Activated CD4-positive, alpha-beta T cell treated with anti-CD3 and anti-CD28 coated beads, Interleukin-2, amount 50 U/mL, for 24 hours (primary cell): ENCODE measurements around the gene MUC13.
"Not testable (repeated sequence)": the region's sequence is repeated elsewhere in the genome, so short reads cannot be mapped to it uniquely, and the experiment has no call there.

Experiments used
- DNase-seq, 2 donors: peaks; one replicate each; pipeline ENCODE4 v3.0.0-alpha.2; 2020; ENCODE audit warnings: low read depth in 1 of 2, low spot score in 1 of 2

Gene MUC13, protein sequence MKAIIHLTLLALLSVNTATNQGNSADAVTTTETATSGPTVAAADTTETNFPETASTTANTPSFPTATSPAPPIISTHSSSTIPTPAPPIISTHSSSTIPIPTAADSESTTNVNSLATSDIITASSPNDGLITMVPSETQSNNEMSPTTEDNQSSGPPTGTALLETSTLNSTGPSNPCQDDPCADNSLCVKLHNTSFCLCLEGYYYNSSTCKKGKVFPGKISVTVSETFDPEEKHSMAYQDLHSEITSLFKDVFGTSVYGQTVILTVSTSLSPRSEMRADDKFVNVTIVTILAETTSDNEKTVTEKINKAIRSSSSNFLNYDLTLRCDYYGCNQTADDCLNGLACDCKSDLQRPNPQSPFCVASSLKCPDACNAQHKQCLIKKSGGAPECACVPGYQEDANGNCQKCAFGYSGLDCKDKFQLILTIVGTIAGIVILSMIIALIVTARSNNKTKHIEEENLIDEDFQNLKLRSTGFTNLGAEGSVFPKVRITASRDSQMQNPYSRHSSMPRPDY

DNA sequence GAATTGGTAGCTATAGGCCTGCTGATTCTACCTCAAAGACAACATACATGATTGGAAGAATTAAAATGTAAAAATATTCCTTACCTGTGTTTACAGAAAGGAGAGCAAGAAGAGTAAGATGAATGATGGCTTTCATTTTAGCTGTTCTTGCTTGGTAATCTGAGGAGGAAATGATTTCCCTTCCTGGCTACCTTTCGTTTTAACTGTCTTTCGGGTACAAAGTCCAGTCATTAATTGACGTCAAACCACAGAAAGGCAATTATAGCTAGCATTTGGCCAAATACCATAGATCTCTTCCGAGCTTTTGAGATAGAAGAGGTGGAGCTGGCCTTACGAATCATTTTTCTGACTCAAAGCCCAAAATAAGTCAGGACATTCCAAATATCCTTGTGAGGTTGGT lies at the start of gene MUC13:
TSS of gene MUC13 (minus strand) at position 175 of the 400 bp plus-strand sequence. CDS start at position 136, 39 bp downstream.
- no peak for DNase-seq

DNA sequence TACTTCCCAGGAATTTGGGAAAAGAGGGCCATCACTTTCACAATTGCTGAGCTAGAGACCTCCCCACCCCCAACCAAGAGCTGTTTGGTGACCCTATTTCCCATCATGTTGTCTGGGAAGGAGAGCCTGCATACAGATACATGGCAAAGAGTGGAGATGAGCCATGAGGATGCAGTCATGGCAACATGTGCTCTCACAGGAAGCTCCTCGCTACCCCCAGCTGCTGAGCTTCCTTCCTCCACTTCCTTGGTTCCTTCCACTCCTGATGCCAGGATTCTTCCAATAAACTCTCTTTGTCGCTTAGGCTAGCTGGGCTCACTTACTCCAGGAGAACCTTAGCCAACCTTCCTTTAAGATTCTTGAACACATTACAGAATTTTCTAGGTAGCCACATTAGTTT lies 48.3 kb upstream of the MUC13 start:
- no peak for DNase-seq

DNA sequence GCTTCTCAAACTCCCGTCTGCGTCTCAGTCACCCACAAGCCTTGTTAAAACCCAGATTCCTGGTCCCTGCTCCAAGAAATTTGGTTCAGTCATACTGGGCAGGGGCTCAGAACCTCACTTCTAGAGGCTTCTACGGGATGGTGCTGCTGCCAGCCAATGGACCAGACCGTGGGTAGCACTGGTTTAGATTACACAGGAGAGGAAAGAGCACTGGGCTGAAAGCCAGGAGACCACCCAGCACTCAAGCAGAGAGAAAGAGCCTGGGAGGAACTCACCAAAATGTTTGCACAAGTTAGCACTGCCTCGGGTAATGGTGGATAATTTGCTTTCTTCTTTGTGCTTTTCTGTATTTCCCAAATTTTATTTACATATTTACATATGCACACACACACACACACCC lies 46.9 kb upstream of the MUC13 start:
- no peak for DNase-seq

DNA sequence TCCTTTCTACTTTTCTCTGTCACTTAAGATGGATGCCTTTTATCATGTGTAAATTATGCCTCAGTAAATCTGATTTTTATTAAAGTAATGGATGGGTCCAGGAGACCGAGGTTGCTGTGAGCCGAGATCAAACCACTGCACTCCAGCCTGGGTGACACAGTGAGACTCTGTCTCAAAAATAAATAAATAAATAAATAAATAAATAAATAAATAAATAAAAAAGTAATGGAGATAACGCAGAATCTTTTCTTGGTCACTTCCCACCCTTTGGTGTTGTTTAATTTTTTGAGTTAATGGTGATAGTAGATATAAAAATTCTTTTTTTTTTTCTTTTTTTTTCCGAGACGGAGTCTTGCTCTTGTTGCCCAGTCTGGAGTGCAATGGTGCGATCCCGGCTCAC lies 44.1 kb upstream of the MUC13 start:
- DNase-seq, result no peak

DNA sequence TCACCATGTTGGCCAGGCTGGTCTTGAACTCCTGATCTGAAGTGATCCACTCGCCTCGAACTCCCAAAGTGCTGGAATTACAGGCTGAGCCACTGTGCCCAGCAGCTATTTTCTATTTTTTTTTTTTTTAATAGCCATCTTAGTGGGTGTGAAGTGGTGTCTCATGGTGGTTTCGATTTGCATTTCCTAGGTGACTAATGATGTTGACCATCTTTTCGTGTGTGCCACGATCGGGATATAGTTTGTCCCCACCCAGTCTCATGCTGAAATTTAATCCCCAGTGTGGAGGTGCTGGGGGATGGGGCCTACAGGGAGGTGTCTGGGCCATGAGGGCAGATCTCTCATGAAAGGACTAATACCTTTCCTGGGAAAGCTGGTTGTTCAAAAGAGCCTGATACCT lies 41.8 kb upstream of the MUC13 start:
- DNase-seq, result no peak

DNA sequence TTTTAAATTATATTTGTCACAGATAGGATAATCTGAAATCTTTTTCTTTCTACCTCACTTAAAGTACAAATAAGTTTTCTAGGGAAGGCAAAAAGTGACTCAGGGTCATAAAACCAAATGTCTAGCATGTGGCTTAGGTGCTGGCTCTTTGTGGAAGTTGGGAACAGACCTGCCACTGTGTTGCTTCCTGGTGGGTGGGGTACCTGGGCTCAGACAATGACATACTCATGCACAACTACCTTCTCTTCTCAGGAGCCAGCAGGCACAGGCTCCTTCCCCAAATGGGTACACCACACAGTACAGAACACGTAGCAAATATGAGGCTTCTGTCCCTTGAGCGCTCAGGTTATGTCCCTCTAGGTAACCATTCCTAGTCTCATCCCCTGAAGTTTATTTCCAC lies 40.1 kb upstream of the MUC13 start:
- DNase-seq, result no peak

DNA sequence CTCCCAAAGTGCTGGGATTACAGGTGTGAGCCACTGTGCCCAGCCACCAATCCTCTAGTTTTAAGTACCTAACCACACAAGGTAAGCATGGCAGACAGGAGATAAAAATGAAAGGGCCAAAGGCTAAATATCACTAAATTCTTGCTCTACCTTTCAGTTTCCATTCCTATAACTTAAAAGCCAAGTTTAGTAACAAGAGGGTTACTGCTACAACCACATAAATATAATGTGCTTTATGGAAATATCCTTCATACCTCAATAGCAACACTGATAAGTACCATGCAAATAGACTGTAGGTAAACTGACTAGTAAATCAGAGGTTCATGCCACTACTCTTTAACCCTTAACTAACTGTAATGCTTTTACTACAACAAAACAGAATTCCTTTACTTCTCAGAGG lies 38.7 kb upstream of the MUC13 start:
- no peak for DNase-seq

DNA sequence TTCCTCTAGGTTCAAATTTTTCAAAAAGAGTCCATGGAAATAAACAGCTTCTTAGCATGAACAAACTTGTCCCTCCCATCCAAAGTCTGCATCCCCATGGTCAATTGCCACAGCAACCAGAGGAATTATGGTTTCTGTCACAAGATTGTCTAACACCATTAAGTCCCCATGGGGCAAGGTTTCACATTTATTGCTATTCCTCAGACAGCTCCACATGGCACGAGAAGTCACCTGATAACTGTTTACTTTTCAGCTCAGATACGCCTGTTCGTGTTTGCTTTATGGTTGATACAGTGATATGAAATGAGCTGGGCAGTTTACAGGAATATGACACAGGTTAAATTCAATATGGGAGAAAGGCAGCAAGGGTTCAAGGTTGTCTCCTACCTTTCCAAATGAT lies 37.9 kb upstream of the MUC13 start:
- no peak for DNase-seq

DNA sequence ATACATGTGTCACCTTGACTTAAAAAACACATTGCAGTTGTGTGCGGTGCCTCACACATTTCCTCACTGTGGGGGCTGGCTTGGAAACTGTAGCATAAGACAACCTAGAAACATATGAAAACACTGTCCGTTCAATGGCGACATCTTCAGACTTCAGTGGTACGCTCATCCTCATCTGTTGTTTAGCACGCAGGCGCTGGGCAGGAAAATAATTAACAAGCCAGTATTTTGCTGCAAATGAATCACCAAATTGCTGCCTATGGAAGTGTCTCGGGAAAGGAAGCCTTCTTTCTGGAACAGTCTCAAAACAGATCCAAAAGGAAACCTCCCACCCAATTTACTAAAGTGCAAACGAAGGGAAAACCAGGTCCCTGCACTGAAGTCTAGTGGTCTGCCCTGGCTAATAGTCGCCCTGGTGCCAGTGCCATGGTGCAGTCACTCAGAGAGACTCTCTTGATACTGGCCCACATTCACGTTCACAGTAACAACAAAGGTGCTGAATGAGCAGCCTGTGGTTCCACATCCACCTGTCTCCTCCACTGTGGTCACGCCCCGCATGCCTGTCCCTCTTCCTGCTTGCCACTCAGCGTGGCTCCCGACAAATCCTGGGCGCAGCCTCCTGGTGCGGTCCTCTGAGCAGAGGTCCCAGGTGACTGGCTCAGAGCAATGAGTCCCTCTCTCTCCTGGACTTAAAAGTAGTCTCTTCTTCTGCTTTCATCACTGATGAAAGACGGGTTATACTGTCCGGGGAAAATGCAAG lies 35.6 kb upstream of the MUC13 start:
- DNase-seq, result no peak

DNA sequence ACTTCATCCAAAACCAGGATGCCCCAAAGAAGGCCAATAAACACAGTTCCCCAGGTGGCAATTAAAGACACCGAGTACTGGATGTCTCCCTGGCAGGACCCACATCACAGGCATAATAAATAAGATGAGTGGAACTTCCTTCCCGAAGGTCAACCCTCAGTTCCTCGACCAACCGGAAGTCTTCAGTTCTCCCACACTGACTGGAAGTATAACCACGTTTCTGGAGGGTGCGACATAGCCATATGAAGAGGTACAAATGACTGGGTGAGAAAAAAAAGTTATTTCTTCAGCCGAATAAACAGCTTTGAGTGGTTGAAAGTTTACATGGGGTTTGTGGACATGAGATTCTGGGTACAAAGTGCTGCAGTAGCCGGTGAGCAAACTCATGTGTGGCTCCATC lies 34.6 kb upstream of the MUC13 start:
- no peak for DNase-seq

DNA sequence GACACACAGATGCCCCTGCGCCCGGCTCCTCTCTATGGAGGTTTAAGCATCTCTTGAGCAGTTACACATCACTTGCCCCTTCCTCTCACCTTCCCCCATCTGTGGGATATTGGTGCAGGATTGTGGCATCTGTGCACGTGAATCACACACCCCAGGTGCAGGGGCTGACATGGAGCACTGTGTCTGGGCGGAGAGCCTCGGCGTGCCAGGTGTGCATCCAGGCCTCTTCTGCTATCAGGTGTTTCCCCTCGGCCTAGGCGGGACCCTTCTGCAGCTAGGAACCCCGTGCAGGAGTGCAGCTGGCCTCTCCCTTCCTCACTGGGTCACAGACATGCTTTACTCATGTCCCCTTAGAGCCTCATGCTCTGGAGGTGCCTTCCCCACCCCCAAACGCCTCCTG lies 33.4 kb upstream of the MUC13 start:
- DNase-seq, result no peak

DNA sequence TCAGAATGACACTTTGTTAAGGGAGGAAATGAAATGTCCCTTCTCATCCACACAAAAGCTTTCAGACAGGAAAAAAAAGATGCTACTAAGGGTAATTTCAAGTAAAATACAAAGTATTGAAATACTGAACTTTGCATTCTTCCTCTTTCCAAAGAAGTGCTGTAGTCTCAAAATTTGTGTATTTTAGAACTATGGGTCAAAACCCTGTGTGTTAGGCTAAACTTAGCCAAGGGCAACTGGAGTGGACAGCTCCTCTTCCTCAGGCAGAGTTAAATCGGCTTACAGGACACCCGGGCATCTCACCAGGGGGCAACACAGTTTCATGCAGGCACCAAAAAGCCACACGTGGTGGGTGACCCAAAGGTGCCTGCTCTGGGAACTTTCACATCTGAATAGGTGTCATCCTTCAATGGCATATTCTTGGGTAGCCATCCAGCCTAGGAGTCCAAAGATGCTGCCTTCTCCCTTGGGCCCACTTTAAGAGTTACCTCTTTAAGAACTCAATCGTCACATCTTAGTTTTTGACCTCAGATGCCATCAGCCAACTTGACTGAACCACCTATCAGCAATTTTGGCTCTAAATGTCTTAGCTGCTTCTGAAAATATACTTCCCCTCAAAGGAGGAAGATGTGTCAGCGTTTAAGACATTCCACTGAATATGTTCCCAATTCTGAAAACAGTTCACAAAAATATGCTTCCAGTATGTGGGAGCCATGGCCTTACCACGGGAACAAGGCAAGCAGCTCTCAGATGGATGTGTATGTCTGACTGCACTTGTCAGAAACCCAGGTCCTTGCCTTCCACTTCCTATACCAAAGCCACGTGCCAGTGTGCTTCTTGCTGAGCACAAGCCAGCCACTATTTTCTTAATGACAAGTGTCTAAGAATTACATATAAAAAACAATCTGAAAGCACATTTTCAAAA lies 32.2 kb upstream of the MUC13 start:
- DNase-seq, result no peak

DNA sequence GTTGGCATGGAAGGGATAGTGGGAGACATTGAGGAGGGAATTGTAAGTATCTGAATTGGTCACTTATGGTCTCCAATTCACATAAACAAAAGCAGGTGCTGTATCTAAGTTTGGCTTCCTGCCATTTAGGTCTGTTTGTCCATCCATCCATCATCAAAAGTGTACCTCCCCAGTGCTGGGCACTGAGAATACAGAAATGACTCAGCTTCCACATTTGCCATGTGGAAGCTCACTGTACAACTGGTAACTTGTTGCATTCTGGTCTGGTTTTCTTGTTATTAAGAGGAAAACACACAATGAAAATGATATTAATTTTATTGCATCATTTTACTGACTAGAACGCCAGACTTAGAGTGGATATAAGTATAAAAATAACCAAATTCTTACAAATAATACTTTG lies 30.9 kb upstream of the MUC13 start:
- DNase-seq, result no peak

DNA sequence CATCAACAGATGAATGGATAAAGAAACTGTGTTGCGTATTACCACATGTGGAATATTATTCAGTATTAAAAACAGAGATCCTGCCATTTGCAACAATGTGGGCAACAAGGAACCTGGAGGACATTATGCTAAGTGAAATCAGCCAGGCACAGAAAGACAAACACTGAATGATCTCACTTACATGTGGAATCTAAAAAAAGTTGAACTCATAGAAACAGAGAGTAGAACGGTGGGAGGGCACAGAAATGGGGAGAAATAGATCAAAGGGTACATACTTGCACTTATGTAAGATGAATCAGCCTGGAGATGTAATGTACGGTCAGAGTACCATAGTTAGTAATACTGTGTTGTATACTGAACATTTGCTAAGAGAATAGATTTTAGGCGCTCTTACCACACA lies 29.8 kb upstream of the MUC13 start:
- no peak for DNase-seq

DNA sequence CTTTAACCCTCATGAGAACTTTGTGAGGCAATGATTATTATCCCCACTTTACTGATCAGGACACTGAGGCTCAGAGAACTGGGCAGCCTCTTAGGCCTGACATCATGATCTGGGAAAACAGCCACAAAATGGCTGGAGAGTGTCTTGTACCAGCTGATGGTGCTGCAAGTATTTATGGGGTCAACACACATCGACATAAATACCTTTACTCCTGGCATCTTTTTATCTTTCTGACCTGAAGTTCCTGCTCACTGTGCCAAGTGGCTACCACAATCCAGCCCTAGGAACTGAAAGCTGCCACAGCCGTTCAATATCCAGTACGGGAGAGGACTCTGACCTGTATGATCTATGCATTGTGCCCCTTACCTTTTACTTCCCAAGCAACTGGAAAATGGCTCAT lies 29.2 kb upstream of the MUC13 start:
- DNase-seq, result no peak

DNA sequence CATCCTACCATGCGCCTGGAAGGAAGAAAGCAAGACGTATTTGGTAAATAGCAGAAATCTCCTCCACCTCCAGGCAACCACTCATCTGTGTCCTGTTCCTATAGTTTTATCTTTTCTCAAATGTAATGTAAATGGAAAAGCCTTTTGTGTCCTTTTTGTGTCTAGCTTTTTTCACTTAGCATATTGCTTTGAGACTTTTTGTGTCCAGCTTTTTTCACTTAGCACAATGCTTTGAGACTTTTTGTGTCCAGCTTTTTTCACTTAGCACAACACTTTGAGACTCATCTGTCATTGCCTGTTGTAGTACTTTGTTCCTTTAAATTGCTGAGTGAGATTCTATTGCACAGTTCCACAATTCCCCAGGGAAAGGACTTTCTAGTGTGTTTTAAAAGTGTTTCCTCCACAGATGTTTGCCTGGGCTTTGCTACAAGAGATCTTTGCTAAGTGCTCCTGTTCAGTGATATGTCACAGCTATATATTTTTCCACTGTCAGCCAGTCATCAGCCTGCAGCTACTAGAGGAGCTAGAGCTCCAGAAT lies 27.9 kb upstream of the MUC13 start:
- DNase-seq, result no peak

DNA sequence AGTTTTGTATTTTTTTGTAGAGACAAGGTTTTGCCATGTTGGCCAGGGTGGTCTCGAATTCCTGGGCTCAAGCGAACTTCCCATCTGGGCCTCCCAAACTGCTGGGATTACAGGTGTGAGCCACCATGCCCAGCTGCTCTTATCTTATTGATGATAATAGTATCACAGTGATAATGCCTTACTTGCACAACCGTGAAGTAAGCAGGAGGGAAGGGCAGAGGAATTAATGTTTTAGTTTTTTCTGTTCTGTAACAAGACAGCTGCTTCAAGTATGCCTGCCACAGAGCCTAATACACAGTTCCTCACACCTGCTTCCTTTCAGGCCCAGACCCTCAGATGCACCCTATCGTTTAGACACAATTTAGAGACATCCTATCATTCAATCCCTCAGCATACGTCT lies 26.1 kb upstream of the MUC13 start:
- DNase-seq, result no peak

DNA sequence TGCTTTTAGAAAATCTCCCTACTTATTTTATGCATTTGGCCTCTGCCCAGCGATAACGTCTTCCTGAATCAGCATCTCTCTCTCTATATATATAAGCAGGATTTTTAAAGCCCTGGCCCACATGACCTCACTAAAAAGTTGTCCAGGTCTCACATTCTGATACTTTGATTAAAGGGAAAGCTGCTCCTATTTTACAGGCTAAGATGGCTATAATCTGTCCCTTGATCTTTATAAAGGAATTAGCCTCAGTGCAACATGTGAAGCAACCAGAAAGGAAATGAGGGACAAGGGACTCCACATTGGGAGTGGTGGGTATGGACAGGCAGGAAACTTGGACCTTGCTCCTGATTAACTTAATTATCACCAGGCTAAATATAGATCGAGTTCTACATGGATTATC lies 25.6 kb upstream of the MUC13 start:
- no peak for DNase-seq

DNA sequence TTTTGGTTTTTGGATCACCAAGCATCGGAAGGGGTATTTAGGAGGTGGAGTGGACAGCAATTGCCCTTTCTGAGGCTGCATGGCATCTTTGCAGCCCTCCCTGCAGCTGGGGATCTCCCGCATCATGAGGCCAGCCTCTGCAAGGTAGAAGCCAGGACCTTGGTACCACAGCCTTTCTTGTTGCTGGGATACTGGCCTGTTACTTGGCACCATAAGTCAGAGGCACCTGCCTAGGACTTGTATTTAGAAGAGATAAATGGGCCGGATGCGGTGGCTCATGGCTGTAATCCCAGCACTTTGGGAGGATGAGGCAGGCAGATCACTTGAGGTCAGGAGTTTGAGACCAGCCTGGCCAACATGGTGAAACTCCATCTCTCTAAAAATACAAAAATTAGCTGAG lies 23.4 kb upstream of the MUC13 start:
- DNase-seq, result not testable (repeated sequence)

DNA sequence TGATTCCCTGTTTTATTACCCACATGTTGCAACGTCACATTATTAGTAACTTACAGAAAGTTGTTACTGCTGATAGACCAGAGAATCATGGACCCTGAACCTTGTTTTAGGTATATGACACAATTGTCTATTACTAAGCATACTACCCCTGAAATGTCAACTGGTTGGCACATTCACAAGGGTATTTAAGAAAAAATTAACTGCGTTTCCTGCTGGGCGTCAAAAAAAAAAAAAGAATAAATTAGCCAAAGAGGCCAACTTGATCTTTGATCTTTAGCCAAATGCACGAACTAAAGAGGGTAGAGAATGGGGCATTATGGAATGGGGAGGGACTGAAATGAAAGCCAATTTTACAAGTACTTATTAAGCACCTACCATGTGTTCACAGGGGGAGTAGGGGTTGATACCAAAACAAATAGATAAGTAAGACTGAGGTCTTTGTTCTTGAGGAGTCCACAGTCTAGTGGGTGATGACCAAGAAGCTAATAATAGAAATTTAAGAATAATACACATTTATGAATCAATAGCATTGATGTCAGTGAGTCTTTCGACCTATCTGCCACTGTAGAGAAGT lies 17.8 kb upstream of the MUC13 start:
- no peak for DNase-seq
